CD4-positive, alpha-beta memory T cell (primary cell): ENCODE results near the gene PKLR. TPM values are rescaled to one million over a fixed set of nuclear protein-coding genes. Genes with fewer than 3 reads are reported as not detected.
"Not testable (repeated sequence)": the region's sequence is repeated elsewhere in the genome, so short reads cannot be mapped to it uniquely, and the experiment has no call there.

Source experiments
- CTCF ChIA-PET: fragments of 350-600 bp; sonication (Branson Sonifier 250); formaldehyde crosslinking; loops from one replicate; lab custom pipeline; 2021; ENCODE audit warnings: inconsistent platforms; ENCODE audit not compliant: partially characterized antibody; lab: Charles Lee
- POLR2A ChIA-PET: fragments of 350-600 bp; sonication (Branson Sonifier 250); formaldehyde crosslinking; loops from one replicate; lab custom pipeline; 2021; ENCODE audit not compliant: partially characterized antibody; lab: Charles Lee
- DNase-seq, 5 donors: peaks; one replicate each; pipeline versions ENCODE4 v3.0.0 to v3.0.0-alpha.2; 2020 to 2022; ENCODE audit warnings: mixed read lengths in 1 of 5
- H3K27ac ChIP-seq: one replicate; pipeline ENCODE4 v1.7.0; 2013; ENCODE audit warnings: low read depth, low read length
- H3K27me3 ChIP-seq: 2 replicates; pipeline ENCODE4 v1.7.0; 2013; ENCODE audit warnings: mild to moderate bottlenecking, low read length, moderate library complexity; ENCODE audit not compliant: insufficient read depth
- H3K36me3 ChIP-seq: 2 replicates; pipeline ENCODE4 v1.7.0; 2013; ENCODE audit warnings: mild to moderate bottlenecking, low read length, moderate library complexity; ENCODE audit not compliant: insufficient read depth
- H3K4me1 ChIP-seq: 2 replicates; pipeline ENCODE4 v1.7.0; 2013; ENCODE audit warnings: mild to moderate bottlenecking, low read length, moderate library complexity; ENCODE audit not compliant: insufficient read depth
- H3K4me3 ChIP-seq, 2 donors: one replicate each; pipeline ENCODE4 v1.7.0; 2013; ENCODE audit warnings: low read length in 2 of 2, mild to moderate bottlenecking in 1 of 2
- H3K9me3 ChIP-seq, 2 donors: one replicate each; pipeline ENCODE4 v1.7.0; 2013; ENCODE audit warnings: low read length in 2 of 2, control low read depth in 1 of 2; ENCODE audit not compliant: control insufficient read depth in 1 of 2
- H3K27ac Mint-ChIP-seq, 7 donors: one replicate each; pipeline ENCODE4 v1.8.0; 2020 to 2021; ENCODE audit warnings: mixed read lengths in 7 of 7, mild to moderate bottlenecking in 6 of 7, inconsistent platforms in 3 of 7, moderate library complexity in 3 of 7
- H3K27me3 Mint-ChIP-seq, 2 donors: one replicate each; pipeline ENCODE4 v1.8.0; 2020 to 2021; ENCODE audit warnings: mixed read lengths in 2 of 2
- H3K36me3 Mint-ChIP-seq, 2 donors: one replicate each; pipeline ENCODE4 v1.8.0; 2020 to 2021; ENCODE audit warnings: mixed read lengths in 2 of 2, inconsistent platforms in 1 of 2, mild to moderate bottlenecking in 1 of 2
- H3K4me1 Mint-ChIP-seq, 4 donors: one replicate each; pipeline ENCODE4 v1.8.0; 2020 to 2021; ENCODE audit warnings: mixed read lengths in 4 of 4, mild to moderate bottlenecking in 1 of 4
- H3K4me3 Mint-ChIP-seq, 8 donors: one replicate each; pipeline ENCODE4 v1.8.0; 2020 to 2021; ENCODE audit warnings: mixed read lengths in 8 of 8, mild to moderate bottlenecking in 7 of 8, moderate library complexity in 6 of 8, inconsistent platforms in 3 of 8
- H3K9me3 Mint-ChIP-seq, 8 donors: one replicate each; pipeline ENCODE4 v1.8.0; 2020 to 2021; ENCODE audit warnings: mixed read lengths in 8 of 8, mild to moderate bottlenecking in 5 of 8, inconsistent platforms in 3 of 8, moderate library complexity in 1 of 8
- intact Hi-C: fragments of 100-400 bp; cut with micrococcal nuclease; formaldehyde crosslinking; loops from one replicate; pipeline ENCODE4 v1.15.1; 2023
- polyA plus RNA-seq, 2 donors: library from polyadenylated mRNA; unstranded; fragments of 300-500 nt; fragmentation: Illumina TruSeq; gene quantifications; one replicate each; pipeline ENCODE4 v1.2.3, GENCODE V29; 2021
- total RNA-seq, 2 experiments: library from RNA; stranded (reverse); gene quantifications; one replicate each; pipeline ENCODE4 v1.2.3, GENCODE V29; 2021

PKLR gene
- total RNA-seq (not detected), polyA plus RNA-seq (not detected)

DNA sequence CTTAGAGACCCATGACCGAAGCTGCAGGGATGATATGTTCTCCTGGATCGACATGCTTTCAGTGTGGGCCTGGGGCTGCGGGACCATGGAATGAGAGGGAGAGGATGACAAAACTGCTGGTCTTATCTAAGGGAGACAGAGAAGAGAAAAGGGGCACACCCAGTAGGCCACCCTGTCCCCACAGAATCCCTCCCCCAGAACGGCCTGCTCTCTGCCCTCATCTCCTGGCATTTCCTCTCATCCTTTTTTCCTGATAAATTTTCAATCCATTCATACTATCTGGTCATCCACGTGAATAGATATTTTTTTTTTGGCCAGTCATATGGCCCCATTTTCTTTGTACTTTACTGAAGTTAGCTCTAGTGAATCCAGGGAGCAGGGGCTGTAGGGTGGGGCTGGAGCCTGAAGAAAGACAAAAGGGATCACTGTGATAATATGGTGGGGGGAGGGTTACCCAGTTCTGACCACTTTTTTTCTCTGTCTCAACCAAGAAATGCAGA is at the start of gene PKLR:
Gene PKLR (minus strand): TSS at position 97 of the 500 bp plus-strand sequence. CDS start 43 bp downstream, at position 54.
- Mint-ChIP-seq H3K4me3 (peak within 1 kb of the TSS in 1 of 8 donors; percentile 23), H3K27ac (peak within 1 kb of the TSS in 1 of 7 donors; percentile 52), H3K27me3 (peaks cover 12 to 16% of the 10 kb centered on the region in 2 donors), H3K36me3 (no peaks in the 10 kb centered on the region), H3K4me1 (peaks cover 0 to 3% (median 0%) of the 10 kb centered on the region in 4 donors), H3K9me3 (peaks cover 0 to 2% (median 0%) of the 10 kb centered on the region in 8 donors)
- CTCF ChIA-PET = no interaction called here
- intact Hi-C loops = no loop called here
- no peak for DNase-seq
- no peaks in the 10 kb centered on the region for H3K4me1 ChIP-seq
- H3K9me3 ChIP-seq = no peaks in the 10 kb centered on the region
- no peak within 1 kb of the TSS for H3K4me3 ChIP-seq
- H3K27me3 ChIP-seq = no peaks in the 10 kb centered on the region
- H3K36me3 ChIP-seq = no peaks in the 10 kb centered on the region
- POLR2A ChIA-PET = no interaction called here
- no peak within 1 kb of the TSS for H3K27ac ChIP-seq

DNA sequence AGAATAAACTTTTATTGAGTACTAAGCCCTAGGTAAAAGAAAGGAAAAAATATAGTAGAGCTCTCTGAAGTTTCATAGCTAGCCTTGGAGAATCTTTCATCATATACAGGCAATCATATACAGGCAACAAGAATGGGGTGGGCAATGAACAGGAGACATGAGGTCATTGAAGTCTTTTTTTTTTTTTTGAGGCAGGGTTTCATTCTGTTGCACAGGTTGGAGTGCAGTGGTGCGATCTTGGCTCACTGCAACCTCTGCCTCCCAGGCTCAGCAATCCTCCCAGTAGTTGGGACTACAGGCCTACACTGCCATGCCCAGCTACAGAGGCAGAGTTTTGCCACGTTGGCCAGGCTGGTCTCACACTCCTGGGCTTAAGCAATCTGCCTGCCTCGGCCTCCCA is 41.6 kb upstream of the PKLR start:
- no peak for DNase-seq
- Histone ChIP-seq H3K36me3 (peaks cover 79% of the 10 kb centered on the region), H3K4me1 (no peaks in the 10 kb centered on the region), H3K27ac (no peak overlapping the region), H3K4me3 (no peak overlapping the region), H3K9me3 (no peaks in the 10 kb centered on the region), H3K27me3 (no peaks in the 10 kb centered on the region)
- no peak overlapping the region for H3K27ac Mint-ChIP-seq
- H3K9me3 Mint-ChIP-seq = peaks cover 0 to 1% (median 0%) of the 10 kb centered on the region in 8 donors
- peaks cover 61 to 83% of the 10 kb centered on the region in 2 donors for H3K36me3 Mint-ChIP-seq
- CTCF ChIA-PET = interaction anchor here (3.9 kb wide), 1 partner anchor 92 kb away, joined by 15 read pairs; no protein-coding TSS in a partner anchor
- intact Hi-C loops = no loop called here
- POLR2A ChIA-PET = no interaction called here
- no peaks in the 10 kb centered on the region for H3K27me3 Mint-ChIP-seq
- H3K4me3 Mint-ChIP-seq = no peak overlapping the region
- peaks cover 0 to 3% (median 0%) of the 10 kb centered on the region in 4 donors for H3K4me1 Mint-ChIP-seq

DNA sequence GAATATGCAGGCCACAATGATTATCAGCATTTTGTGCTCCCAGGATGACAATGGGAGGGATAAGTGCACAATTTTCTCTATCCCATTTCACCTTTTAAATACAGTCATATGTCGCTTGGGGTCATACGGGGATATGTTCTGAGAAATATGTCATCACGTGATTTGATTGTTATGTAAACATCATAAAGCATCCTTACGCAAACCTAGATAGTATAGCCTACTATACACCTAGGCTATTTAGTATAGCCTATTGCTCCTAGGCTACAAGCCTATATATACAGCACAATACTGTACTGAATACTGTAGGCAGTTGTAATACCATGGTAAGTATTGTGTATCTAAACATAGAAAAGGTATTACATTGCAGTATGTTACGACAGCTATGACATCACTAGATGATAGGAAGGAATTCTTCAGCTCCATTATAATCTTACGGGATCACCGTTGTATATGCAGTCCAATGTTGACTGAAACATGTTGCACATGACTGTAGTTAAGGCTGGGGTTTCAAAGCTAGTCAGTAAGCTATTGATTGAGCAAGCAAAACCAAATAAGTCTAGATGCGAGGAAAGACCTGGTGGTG is 38.4 kb upstream of the PKLR start:
- Histone ChIP-seq H3K4me3 (no peak overlapping the region), H3K36me3 (peaks cover 72% of the 10 kb centered on the region), H3K4me1 (no peaks in the 10 kb centered on the region), H3K9me3 (no peaks in the 10 kb centered on the region), H3K27me3 (no peaks in the 10 kb centered on the region), H3K27ac (no peak overlapping the region)
- no peaks in the 10 kb centered on the region for H3K4me1 Mint-ChIP-seq
- peaks cover 51 to 81% of the 10 kb centered on the region in 2 donors for H3K36me3 Mint-ChIP-seq
- ChIA-PET CTCF (interaction anchor here (1.3 to 3.3 kb wide), 3 partner anchors 17 to 146 kb away, joined by 3 to 27 read pairs (median 3); no protein-coding TSS in a partner anchor), POLR2A (interaction anchor here (0.5 to 0.7 kb wide), 2 partner anchors 11 to 235 kb away, joined by 3 read pairs; no protein-coding TSS in a partner anchor)
- H3K27ac Mint-ChIP-seq = peak overlapping the region in 2 of 7 donors; percentile 4 to 70
- no peaks in the 10 kb centered on the region for H3K27me3 Mint-ChIP-seq
- peaks cover 0 to 1% (median 0%) of the 10 kb centered on the region in 8 donors for H3K9me3 Mint-ChIP-seq
- intact Hi-C loops = no loop called here
- H3K4me3 Mint-ChIP-seq = no peak overlapping the region
- DNase-seq = no peak

DNA sequence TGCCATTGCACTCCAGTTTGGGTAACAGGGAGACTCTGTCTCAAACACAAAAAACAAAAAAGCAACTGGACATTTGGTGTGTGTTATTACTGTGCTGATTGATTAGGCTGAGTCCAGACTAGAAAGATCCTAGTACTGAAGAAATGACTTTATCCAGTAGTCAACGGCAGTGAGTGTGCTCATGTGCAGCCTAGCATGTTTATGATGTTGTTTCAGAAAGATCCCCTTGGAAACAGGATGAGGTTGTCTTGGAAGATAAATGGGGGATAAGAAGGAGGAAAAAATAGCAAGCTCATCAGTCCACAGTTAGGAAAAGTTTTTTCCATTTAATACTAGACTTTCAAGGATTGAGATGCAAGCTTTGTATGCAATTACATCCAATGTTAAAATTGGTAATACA is 33.7 kb upstream of the PKLR start:
- no peaks in the 10 kb centered on the region for H3K27me3 ChIP-seq
- no peaks in the 10 kb centered on the region for H3K9me3 ChIP-seq
- H3K27ac Mint-ChIP-seq = peak overlapping the region in 1 of 7 donors; percentile 18
- H3K36me3 Mint-ChIP-seq = peaks cover 31 to 62% of the 10 kb centered on the region in 2 donors
- no peaks in the 10 kb centered on the region for H3K9me3 Mint-ChIP-seq
- peaks cover 49% of the 10 kb centered on the region for H3K36me3 ChIP-seq
- peaks cover 0 to 5% (median 0%) of the 10 kb centered on the region in 4 donors for H3K4me1 Mint-ChIP-seq
- ChIA-PET POLR2A (interaction anchor here (1.9 kb wide), 1 partner anchor 11 kb away, joined by 7 read pairs; no protein-coding TSS in a partner anchor), CTCF (interaction anchor here (0.9 kb wide), 2 partner anchors 11 kb away, joined by 3 to 4 read pairs; no protein-coding TSS in a partner anchor)
- no peak overlapping the region for H3K4me3 Mint-ChIP-seq
- no peaks in the 10 kb centered on the region for H3K27me3 Mint-ChIP-seq
- no peak overlapping the region for H3K4me3 ChIP-seq
- intact Hi-C loops = no loop called here
- DNase-seq = no peak
- no peak overlapping the region for H3K27ac ChIP-seq
- no peaks in the 10 kb centered on the region for H3K4me1 ChIP-seq

DNA sequence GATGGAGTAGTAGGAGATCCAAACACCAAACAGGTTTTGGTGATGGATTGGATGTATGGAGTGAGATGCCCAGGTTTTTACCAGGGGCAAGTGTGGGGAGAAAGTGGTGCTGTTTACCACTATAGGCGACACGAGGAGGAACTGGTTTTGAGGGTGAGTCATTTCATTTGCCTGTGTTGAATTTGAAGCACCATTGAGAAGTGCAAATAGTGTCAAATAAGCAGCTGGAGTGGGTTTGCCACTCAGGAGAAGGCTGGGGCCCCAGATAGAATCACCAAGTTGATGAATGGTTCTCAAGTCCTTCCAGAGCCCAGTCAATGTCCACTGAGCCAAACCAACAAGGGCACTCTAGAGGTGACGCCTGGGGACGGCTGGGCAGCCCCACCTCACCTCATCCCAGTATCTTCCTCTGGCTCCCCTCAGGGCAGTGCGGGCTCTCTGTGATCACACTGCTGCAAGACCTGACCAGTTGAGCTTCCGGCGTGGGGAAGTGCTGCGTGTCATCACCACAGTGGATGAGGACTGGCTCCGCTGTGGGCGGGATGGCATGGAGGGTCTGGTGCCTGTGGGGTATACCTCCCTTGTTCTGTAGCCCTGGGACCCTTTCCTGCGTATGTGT is 28.9 kb upstream of the PKLR start:
- Mint-ChIP-seq H3K27ac (peak overlapping the region in 2 of 7 donors; percentile 46 to 68), H3K4me1 (peaks cover 2 to 9% (median 9%) of the 10 kb centered on the region in 4 donors), H3K36me3 (peaks cover 13 to 24% of the 10 kb centered on the region in 2 donors), H3K27me3 (no peaks in the 10 kb centered on the region), H3K4me3 (no peak overlapping the region), H3K9me3 (no peaks in the 10 kb centered on the region)
- no peaks in the 10 kb centered on the region for H3K27me3 ChIP-seq
- no peaks in the 10 kb centered on the region for H3K9me3 ChIP-seq
- no peak overlapping the region for H3K27ac ChIP-seq
- peaks cover 2% of the 10 kb centered on the region for H3K4me1 ChIP-seq
- POLR2A ChIA-PET = no interaction called here
- DNase-seq = no peak
- intact Hi-C loops = loop anchor here (10.0 kb wide), 1 partner anchor 155 kb away; the partner anchor contains the start of genes KRTCAP2 and TRIM46
- H3K4me3 ChIP-seq = no peak overlapping the region
- H3K36me3 ChIP-seq = peaks cover 13% of the 10 kb centered on the region
- CTCF ChIA-PET = no interaction called here

DNA sequence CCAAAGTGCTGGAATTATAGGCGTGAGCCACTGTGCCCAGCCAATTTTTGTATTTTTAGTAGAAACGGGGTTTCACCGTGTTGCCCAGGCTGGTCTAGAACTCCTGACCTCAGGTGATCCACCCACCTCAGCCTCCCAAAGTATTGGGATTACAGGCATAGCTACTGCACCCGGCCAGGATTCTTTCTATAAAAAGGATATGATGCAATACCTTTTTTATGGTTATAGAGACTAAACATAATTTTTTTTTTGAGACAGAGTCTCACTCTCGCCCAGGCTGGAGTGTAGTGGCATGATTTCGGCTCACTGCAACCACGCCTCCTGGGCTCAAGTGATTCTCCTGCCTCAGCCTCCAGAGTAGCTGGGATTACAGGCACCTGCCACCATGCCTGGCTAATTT is 27.6 kb upstream of the PKLR start:
- DNase-seq, H3K27me3 ChIP-seq, H3K27ac ChIP-seq, H3K4me1 ChIP-seq, H3K9me3 ChIP-seq, H3K27ac Mint-ChIP-seq, H3K4me3 ChIP-seq, H3K27me3 Mint-ChIP-seq, H3K4me3 Mint-ChIP-seq, H3K9me3 Mint-ChIP-seq: not testable (repeated sequence)
- CTCF ChIA-PET = interaction anchor here (1.6 kb wide), 1 partner anchor 77 kb away, joined by 6 read pairs; no protein-coding TSS in a partner anchor
- Mint-ChIP-seq H3K4me1 (peaks cover 2 to 15% (median 9%) of the 10 kb centered on the region in 4 donors), H3K36me3 (peaks cover 13 to 22% of the 10 kb centered on the region in 2 donors)
- POLR2A ChIA-PET = interaction anchor here (1.0 to 2.3 kb wide), 3 partner anchors 10 to 78 kb away, joined by 3 to 6 read pairs (median 4); partner anchors contain the start of gene FDPS
- intact Hi-C loops = loop anchor here (10.0 kb wide), 1 partner anchor 154 kb away; the partner anchor contains the start of genes KRTCAP2 and TRIM46
- H3K36me3 ChIP-seq = peaks cover 13% of the 10 kb centered on the region
